Central memory CD8-positive, alpha-beta T cell (primary cell): Measurements from ENCODE around the gene RASA3.

ENCODE experiments used
- ATAC-seq: fragments of 150-1000 bp; cut with Tn5 transposase; replicated peaks from 2 replicates; pipeline ENCODE4 v1.10.0; 2022; ENCODE audit warnings: mild to moderate bottlenecking, moderate FRiP score, moderate number of reproducible peaks; ENCODE audit not compliant: poor library complexity, severe bottlenecking; ENCODE audit errors: extremely low read depth
- DNase-seq, 2 donors: peaks; one replicate each; pipeline ENCODE4 v3.0.0; 2021; ENCODE audit warnings: low spot score in 2 of 2
- H3K27ac Mint-ChIP-seq: one replicate; pipeline ENCODE4 v1.8.0; 2022; ENCODE audit warnings: low read depth, mild to moderate bottlenecking, moderate library complexity, mixed read lengths
- H3K27me3 Mint-ChIP-seq: one replicate; pipeline ENCODE4 v1.8.0; 2022; ENCODE audit warnings: mixed read lengths
- H3K36me3 Mint-ChIP-seq: one replicate; pipeline ENCODE4 v1.8.0; 2022; ENCODE audit warnings: mild to moderate bottlenecking, moderate library complexity, mixed read lengths; ENCODE audit not compliant: insufficient read depth
- H3K4me1 Mint-ChIP-seq: one replicate; pipeline ENCODE4 v1.8.0; 2022; ENCODE audit warnings: mixed read lengths
- H3K4me3 Mint-ChIP-seq: one replicate; pipeline ENCODE4 v1.8.0; 2022; ENCODE audit warnings: mild to moderate bottlenecking, moderate library complexity, mixed read lengths
- H3K9me3 Mint-ChIP-seq: one replicate; pipeline ENCODE4 v1.8.0; 2022; ENCODE audit warnings: mixed read lengths

Gene RASA3

GRCh38 chr13:113969973-113970611 lies 162.3 kb downstream of the RASA3 start:
- no peak overlapping the region for H3K4me3 Mint-ChIP-seq
- no peaks in the 10 kb centered on the region for H3K9me3 Mint-ChIP-seq

DNA sequence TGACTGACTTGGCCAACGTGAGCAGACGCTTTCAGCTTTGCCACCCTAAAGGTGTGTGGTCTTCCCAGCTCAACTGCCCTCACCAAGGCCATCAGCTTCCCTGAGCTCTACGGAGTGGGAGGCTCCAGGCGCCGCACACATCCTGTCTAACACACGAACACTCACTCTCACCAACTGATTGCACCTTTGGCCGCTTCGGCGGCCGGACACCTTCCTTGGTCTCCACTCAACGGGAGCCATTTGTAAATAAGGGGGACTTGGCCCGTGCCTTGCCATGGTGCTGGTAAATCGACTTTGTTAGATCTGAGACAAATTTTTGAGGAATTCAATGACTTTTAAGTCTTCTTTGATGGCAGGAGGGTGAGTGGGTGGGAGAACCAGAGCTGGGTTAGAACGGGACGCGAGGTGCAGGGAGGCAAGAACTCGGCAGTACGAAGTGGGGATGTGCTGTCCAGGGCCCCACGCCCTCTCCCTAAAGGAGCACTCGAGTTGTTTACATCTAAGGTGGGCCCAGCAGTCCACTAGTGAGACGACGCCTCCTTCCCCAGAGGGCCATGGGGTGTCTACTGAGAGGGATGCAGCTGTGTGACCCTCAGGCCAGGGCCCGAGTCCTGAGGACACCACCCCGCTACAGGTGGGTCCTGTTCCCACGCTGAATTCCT lies 163.0 kb downstream of the RASA3 start:
- Mint-ChIP-seq H3K9me3 (no peaks in the 10 kb centered on the region), H3K27me3 (no peaks in the 10 kb centered on the region), H3K36me3 (peaks cover 42% of the 10 kb centered on the region), H3K4me3 (no peak overlapping the region), H3K27ac (no peak overlapping the region), H3K4me1 (no peaks in the 10 kb centered on the region)
- ATAC-seq (no peak), DNase-seq (no peak)

More at GRCh38 chr13:113969973-113970611, 162.3 kb downstream of the RASA3 start:
- no peaks in the 10 kb centered on the region for H3K4me1 Mint-ChIP-seq
- H3K27ac Mint-ChIP-seq, result no peak overlapping the region
- H3K27me3 Mint-ChIP-seq, result no peaks in the 10 kb centered on the region
- DNase-seq (no peak), ATAC-seq (no peak)
- peaks cover 46% of the 10 kb centered on the region for H3K36me3 Mint-ChIP-seq

DNA sequence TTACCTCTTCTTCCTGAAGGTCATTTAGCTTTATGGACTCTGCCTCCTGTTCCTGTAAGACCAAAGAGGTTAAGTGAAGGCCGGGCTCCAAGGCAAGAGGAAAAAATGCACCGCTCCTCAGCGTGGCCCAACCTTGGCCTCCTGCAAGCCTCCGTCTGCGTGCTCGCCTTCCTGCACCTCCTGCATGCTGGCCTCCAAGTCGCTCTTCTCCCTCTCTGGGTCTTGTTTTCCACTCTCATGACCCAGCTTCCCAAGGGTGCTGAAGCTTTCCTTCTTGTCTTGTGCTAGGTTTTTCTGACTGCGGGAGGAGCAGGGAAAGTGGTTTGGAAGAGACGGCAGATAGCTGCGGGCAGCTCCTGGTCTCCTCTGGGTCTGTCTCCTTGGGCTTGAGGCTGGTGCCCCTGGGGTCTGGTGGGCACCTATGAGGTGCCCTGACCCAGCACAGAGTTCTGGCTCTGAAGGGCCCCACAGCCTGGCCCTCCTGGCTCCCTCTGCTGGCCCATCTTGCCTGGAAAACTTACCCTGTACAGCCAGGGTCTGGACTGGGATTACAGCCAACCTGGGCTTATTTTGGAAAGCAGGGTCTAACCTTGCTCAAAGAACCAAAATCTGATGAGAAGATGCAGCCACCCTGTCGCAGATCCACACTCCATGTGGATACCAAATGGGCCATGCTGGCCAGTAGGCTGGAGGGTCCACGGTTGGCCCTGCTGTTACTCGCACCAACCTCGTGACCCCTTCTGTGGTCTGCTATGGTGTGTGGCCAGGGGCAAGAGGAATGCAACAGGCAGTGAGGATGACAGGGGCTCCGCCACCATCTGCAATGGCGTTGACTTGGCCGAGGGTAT lies 163.7 kb downstream of the RASA3 start:
- no peaks in the 10 kb centered on the region for H3K27me3 Mint-ChIP-seq
- no peak for ATAC-seq
- peaks cover 39% of the 10 kb centered on the region for H3K36me3 Mint-ChIP-seq
- DNase-seq, result no peak
- H3K27ac Mint-ChIP-seq, result peak overlapping the region; percentile 16
- H3K4me3 Mint-ChIP-seq, result no peak overlapping the region
- no peaks in the 10 kb centered on the region for H3K9me3 Mint-ChIP-seq
- H3K4me1 Mint-ChIP-seq, result no peaks in the 10 kb centered on the region

DNA sequence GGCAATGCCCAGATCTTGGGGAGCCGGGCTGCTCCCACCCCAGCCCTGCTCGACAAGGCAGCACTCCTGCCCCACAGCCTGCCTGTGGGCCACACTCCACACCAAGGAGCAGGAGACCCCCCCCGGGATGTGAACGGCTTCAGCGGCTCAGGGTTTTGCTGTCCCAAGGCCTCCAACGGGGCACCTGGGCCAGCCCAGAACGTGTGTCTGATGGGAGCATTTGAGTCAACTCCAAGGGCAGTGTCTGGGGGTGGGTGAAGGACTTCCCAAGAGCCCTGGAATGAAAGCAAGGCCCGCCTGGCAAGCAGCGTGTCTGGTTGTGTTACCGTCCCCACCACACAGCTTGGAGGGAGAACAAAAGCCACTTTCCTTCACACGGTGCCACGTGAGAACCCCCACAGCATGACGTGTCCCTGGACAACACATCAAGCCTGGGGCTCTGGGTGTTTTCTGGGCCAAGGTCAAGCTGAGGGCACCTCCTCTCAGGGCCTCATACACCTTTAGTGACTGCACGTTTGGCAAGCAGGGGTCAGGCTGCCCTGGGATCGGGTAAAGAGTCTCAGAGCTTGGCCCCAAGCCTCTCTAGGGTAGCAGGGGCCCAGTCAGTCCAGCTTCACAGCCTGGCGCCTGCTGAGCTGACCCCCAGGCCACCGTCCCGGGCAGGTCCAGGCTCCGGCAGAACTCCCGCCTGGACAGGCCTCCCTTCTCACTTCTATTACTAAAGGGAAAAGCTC lies 164.5 kb downstream of the RASA3 start:
- no peaks in the 10 kb centered on the region for H3K9me3 Mint-ChIP-seq
- no peaks in the 10 kb centered on the region for H3K27me3 Mint-ChIP-seq
- H3K36me3 Mint-ChIP-seq, result peaks cover 39% of the 10 kb centered on the region
- H3K27ac Mint-ChIP-seq, result no peak overlapping the region
- DNase-seq (no peak), ATAC-seq (no peak)
- no peaks in the 10 kb centered on the region for H3K4me1 Mint-ChIP-seq
- H3K4me3 Mint-ChIP-seq, result no peak overlapping the region

GRCh38 chr13:113967206-113967720 lies 165.2 kb downstream of the RASA3 start:
- DNase-seq (no peak), ATAC-seq (no peak)
- Mint-ChIP-seq H3K27ac (no peak overlapping the region), H3K4me3 (no peak overlapping the region), H3K4me1 (no peaks in the 10 kb centered on the region), H3K27me3 (no peaks in the 10 kb centered on the region), H3K9me3 (no peaks in the 10 kb centered on the region), H3K36me3 (peaks cover 37% of the 10 kb centered on the region)

- Mint-ChIP-seq H3K4me3 (no peak overlapping the region), H3K36me3 (peaks cover 30% of the 10 kb centered on the region), H3K27me3 (no peaks in the 10 kb centered on the region), H3K27ac (no peak overlapping the region), H3K4me1 (no peaks in the 10 kb centered on the region), H3K9me3 (no peaks in the 10 kb centered on the region)
- DNase-seq (no peak), ATAC-seq (no peak)
Measured at GRCh38 chr13:113965968-113966884, 166.2 kb downstream of the RASA3 start.

GRCh38 chr13:113965383-113965874 lies 167.0 kb downstream of the RASA3 start:
- H3K4me1 Mint-ChIP-seq, result no peaks in the 10 kb centered on the region
- H3K4me3 Mint-ChIP-seq, result no peak overlapping the region
- H3K27ac Mint-ChIP-seq, result no peak overlapping the region
- peaks cover 24% of the 10 kb centered on the region for H3K36me3 Mint-ChIP-seq
- H3K9me3 Mint-ChIP-seq, result no peaks in the 10 kb centered on the region
- no peaks in the 10 kb centered on the region for H3K27me3 Mint-ChIP-seq
- no peak for DNase-seq
- no peak for ATAC-seq

- no peaks in the 10 kb centered on the region for H3K4me1 Mint-ChIP-seq
- DNase-seq, result no peak
- H3K27me3 Mint-ChIP-seq, result no peaks in the 10 kb centered on the region
- peaks cover 19% of the 10 kb centered on the region for H3K36me3 Mint-ChIP-seq
- no peak for ATAC-seq
- H3K9me3 Mint-ChIP-seq, result no peaks in the 10 kb centered on the region
- H3K4me3 Mint-ChIP-seq, result no peak overlapping the region
- H3K27ac Mint-ChIP-seq, result no peak overlapping the region
Measured at GRCh38 chr13:113964251-113964995, 168.0 kb downstream of the RASA3 start.

- Mint-ChIP-seq H3K27me3 (no peaks in the 10 kb centered on the region), H3K27ac (no peak overlapping the region), H3K36me3 (peaks cover 21% of the 10 kb centered on the region), H3K4me3 (no peak overlapping the region), H3K9me3 (no peaks in the 10 kb centered on the region), H3K4me1 (no peaks in the 10 kb centered on the region)
- DNase-seq, result no peak
- ATAC-seq, result no peak
Measured at GRCh38 chr13:113963376-113963775, 169.0 kb downstream of the RASA3 start.

GRCh38 chr13:113962975-113963374 lies 169.4 kb downstream of the RASA3 start:
- Mint-ChIP-seq H3K36me3 (peaks cover 25% of the 10 kb centered on the region), H3K27ac (no peak overlapping the region), H3K9me3 (no peaks in the 10 kb centered on the region), H3K27me3 (no peaks in the 10 kb centered on the region), H3K4me3 (no peak overlapping the region), H3K4me1 (peaks cover 3% of the 10 kb centered on the region)
- ATAC-seq (no peak), DNase-seq (no peak)

GRCh38 chr13:113962386-113962785 lies 170.0 kb downstream of the RASA3 start:
- Mint-ChIP-seq H3K27ac (no peak overlapping the region), H3K4me1 (peaks cover 9% of the 10 kb centered on the region), H3K27me3 (no peaks in the 10 kb centered on the region), H3K9me3 (no peaks in the 10 kb centered on the region), H3K36me3 (peaks cover 28% of the 10 kb centered on the region), H3K4me3 (no peak overlapping the region)
- ATAC-seq, result no peak
- no peak for DNase-seq
